Cardiac septum (tissue), 1 donor: Measurements from ENCODE around the gene TMEM236. TPM values are rescaled to one million over a fixed set of nuclear protein-coding genes. Genes with fewer than 3 reads are reported as not detected.

Experiments used
- DNase-seq: peaks from one replicate; pipeline ENCODE4 v3.0.0-alpha.2; 2020; ENCODE audit warnings: low spot score
- intact Hi-C: fragments of 100-400 bp; cut with DNase I; formaldehyde crosslinking; loops from one replicate; pipeline ENCODE4 v1.14.0; 2022
- total RNA-seq: library from RNA; stranded (reverse); fragmentation: NEBNext Ultra II Directional; extraction: Animal tissue kit (Norgen Biotek cat#: 25700); gene quantifications from one replicate; pipeline ENCODE4 v1.2.1, GENCODE V29; 2021
- donor health status: DM: no; HTN: no; CAD: no.

TMEM236 gene
- total RNA-seq, 1 donor from 2014 or later = 0.54 TPM

DNA sequence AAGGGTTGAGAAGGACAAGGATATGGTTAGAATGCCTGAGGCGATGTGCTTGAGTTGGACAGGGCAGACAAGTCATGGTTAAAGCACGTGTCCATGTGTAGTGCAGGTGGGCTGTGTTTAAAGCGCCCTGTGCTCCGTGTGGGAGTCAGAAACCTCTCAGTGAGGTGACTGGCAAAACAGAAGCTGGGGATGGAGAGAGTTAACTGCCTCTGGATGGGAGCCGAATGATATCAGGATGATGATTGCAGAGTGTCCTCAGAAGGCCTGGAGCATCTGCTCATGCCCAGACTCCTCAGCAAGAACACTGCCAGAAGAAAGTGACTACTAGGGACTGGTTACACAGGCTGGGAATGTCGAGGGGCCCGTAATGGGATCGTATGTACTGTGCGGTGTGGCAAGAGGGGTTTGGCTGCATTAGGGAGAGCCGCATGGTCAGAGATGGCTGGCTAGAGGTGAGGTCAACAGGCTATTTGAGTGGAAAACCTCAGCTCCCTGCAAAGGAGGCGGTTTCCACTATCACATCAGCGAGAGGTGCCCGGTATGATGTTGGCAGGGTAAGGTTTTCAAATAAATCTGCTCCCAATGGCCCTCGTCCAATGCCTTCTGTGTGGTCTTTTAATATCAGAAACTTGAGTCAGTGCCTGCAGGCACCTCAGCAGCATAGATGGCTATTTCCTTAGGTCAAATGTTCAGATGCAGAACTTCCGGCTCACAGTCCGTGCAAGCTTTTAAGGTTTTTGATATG is 31.1 kb downstream of the TMEM236 start:
- DNase-seq = no peak
- intact Hi-C loops = no loop called here

DNA sequence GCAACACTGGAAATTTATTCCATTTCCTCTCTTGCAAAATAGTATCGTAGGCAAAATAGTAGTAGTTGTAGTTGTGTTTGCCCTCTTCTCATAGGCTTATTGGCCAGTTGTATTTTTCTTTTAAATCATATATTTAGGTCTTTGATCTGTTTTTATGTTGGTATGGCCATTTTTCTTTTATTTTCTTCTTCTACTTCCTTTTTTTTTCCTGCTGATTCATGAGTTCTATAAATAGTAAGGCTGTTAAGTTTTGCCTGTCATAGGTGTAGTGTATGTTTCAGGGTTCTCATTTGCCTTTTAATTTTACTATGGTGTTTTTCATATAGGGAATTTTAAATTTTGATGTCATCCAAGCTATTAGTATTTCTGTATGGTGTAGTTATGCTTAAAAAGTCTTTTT is 31.8 kb downstream of the TMEM236 start:
- intact Hi-C loops = no loop called here

GRCh38 chr10:17784688-17785087 is 32.7 kb downstream of the TMEM236 start:
- no peak for DNase-seq
- intact Hi-C loops = no loop called here

More for the DNA sequence above, 31.8 kb downstream of the TMEM236 start:
- no peak for DNase-seq

- intact Hi-C loops = no loop called here
- DNase-seq = no peak
These were observed 33.4 kb downstream of the TMEM236 start for GRCh38 chr10:17785276-17785930.

DNA sequence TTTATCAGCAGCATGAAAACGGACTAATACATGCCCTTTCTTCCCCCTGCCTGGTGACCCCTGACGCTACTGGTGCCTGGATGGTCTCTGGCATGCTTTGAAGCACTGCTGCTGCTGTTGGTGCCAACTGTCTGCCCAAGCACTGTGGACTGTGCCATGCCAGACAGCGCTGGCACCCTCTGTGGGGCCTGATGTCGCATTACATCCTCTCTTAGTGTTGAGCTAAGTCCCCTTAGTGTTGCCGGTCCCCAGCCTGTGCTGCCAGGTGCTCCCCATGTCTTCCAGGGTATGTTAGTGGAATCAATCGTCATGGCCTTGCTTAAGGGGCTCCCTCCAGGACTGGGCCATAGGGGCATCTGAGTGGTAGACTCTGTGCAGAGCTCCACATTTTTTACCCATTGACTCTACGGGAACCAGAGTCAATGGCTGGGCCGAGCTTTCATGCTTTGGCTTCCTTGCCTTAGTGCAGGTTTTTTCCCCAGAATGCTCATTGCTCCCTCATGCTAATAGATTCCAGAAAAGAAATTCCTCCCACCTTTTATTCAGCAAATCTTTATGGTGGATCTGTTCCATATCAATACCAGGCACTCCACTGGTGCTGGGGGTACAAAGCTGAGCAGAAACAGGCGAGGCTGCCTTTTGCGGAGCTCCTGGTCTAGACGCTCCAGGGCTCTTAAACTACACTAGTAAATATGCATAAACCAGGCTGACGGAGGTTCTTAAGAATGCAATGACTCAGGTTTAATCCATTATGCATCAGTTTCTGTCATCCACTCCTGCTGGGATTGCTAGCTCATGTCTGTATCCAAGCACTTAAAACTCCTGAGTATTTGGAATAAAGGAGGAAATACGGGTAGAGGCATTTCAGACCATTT is 35.3 kb downstream of the TMEM236 start:
- no peak for DNase-seq
- intact Hi-C loops = no loop called here

DNA sequence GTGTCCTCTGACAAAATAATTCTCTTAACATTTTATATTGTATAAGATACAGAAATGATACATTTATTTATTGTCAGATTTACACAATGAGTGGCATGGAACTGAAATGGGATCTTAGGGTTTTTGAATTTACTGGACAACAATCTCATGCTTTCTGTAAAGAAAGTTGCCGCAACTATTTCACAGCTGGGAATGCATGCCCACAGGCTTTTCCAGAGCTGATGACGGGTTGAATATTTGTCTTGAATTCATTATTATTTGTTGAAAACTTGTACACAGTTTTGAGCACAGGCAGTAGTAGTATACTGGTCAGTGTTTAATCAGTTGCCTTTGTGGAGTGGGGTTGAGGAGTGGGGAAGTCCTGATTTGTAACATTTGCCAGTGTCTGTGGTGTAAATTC is 36.6 kb downstream of the TMEM236 start:
- intact Hi-C loops = no loop called here
- DNase-seq = no peak

GRCh38 chr10:17789396-17789795 is 37.4 kb downstream of the TMEM236 start:
- DNase-seq = no peak
- intact Hi-C loops = no loop called here

DNA sequence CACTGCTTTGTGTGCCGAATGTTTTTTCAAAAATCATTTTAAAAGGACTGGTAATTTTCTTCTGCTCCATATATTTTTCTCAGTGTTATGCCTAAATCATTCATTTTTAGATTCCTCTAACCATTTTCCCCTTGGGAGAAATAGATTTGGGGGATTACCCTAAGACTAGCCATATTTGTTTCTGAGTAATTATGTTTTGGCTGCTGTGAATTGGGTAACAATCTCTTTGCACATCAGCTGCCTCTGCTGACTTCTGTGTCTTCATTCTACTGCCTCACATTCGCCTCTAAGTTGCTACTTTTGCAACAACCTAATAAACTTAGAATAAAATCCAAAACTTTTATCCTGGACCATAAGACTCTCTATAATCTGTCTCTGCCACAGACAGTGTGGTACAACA is 38.6 kb downstream of the TMEM236 start:
- intact Hi-C loops = no loop called here
- no peak for DNase-seq

DNA sequence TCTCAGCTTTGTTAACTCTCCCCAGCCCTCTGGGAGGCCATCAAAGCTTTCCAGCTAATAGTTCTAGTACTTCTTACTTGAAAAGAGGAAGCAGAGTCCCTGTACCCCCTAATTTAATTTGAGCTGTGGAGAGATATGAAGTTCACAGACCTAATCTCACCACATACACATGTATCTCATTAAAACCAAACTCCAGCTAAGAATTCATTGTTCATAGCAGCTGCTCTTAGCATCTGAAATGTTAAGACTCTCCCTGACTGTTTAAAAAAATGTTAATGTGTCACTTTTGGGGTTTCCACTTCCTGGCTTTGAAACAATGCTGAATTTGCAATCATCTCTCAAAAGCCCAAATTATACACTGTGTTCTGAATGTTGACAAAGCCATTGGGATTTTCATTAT is 41.0 kb downstream of the TMEM236 start:
- no peak for DNase-seq
- intact Hi-C loops = no loop called here

DNA sequence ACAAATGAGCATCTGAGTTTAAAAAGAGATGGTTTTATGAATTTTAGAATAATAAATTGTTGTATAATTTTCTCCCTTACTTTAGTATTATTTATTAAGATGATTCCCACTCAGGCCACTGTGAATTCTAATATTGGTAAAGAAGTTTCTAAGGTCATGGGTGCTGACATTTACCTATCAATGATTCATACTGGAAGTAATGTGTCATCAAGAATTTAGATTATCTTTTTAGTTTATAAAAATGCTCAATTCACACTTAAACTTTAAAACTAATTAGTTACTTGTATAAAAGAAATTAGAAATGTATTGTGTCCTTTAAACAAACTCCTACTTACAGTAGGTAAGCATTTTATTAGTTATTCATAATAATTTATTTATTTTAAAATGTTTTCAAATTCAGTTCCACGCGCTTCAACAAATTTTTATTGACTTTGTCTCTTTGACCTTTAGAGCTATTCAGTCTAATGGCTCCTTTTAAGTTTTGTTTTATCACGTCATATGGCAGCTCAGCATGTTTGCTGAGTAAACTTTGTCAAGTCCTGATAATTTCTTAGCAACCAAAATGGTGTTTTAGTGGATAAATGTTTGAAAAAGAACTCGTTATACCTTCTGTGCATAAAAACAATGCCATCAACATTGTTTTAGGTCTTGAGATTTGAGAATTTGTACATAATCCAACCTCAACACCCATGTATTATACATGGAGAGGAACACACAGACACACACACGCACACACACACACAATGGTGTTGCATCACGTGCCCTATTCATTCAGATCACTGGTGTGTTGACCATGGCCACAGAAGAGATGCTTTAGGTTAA is 42.0 kb downstream of the TMEM236 start:
- intact Hi-C loops = no loop called here
- DNase-seq = no peak

DNA sequence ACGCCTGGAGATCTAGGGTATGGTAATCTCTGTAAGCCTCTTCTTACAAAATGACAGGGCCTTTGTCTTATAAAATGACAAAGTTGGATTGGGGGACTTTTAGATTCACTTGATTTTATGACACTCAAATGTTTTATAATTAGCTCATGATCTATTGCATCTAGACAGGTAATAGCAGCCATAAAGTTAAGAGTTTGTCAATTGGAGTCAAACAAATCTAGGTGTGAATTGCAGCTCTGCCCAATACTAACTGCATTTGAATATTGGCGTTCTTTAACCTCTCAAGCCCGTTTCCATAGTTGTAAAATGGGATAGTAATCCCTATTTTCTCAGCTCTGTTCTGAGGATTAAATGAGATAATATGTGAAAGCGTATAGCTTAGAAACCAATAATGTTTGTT is 43.1 kb downstream of the TMEM236 start:
- intact Hi-C loops = no loop called here
- no peak for DNase-seq

- no peak for DNase-seq
- intact Hi-C loops = no loop called here
These were observed 44.0 kb downstream of the TMEM236 start for GRCh38 chr10:17795813-17796594.

GRCh38 chr10:17801507-17801906 is 49.5 kb downstream of the TMEM236 start:
- DNase-seq = no peak
- intact Hi-C loops = no loop called here

DNA sequence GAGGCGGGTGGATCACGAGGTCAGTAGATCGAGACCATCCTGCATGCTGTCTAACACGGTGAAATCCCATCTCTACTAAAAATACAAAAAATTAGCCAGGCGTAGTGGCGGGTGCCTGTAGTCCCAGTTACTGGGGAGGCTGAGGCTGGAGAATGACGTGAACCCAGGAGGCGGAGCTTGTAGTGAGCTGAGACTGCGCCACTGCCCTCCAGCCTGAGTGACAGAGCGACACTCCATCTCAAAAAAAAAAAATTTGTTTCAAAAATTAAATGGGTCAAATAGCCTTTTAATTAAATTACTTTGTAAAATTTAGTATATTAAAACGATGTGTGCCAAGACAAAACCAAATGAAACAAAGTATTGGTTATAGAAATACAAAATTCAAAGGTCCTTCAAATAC is 50.3 kb downstream of the TMEM236 start:
- intact Hi-C loops = no loop called here
- DNase-seq = no peak

DNA sequence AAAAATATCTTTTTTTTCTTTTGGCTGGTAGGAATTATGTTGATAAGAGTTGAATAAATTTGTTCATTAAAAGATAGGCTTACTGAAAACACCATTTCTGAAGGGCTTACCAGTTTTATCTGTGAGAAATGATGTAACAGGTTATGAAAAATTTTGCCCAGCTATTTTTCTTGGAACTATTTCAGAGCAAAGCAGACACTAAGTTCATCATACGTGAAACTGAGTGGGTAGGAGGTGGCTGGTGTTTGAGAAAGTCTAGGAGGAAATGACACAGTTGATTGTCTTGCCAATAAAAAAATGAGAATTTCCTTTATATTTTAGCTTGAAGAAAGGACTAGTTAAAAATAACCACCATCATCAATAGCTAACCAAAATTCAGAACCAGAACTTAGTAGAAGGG is 51.0 kb downstream of the TMEM236 start:
- no peak for DNase-seq
- intact Hi-C loops = no loop called here

DNA sequence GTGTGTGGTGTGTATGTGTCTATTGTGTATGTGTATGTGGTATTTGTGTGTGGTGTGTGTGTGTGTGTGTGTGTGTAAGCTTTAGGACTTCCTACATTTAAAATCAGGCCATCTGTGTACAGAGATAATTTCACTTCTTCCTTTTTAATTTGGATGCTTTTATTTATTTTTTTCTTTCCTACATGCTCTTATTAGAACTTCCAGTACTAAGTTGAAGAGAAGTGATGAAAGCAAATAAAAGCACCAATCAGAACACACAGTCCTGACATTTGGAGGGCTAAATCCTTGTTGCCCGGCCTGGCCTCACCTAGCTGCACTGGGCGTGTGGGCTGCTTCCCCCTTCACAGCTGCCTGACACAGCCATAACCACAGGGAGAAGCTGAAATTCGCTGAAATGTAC is 53.3 kb downstream of the TMEM236 start:
- intact Hi-C loops = no loop called here
- DNase-seq = no peak

GRCh38 chr10:17805921-17806577 is 54.0 kb downstream of the TMEM236 start:
- DNase-seq = no peak
- intact Hi-C loops = no loop called here
